HG02678 (cell line): ENCODE measurements around the gene SLC9A8.

Experiments
- ATAC-seq: cut with Tn5 transposase; IDR thresholded peaks from one replicate; pipeline ENCODE4 v1.9.1; 2021; ENCODE audit warnings: mild to moderate bottlenecking, moderate library complexity; ENCODE audit not compliant: unreplicated experiment

SLC9A8 gene

GRCh38 chr20:49786668-49787370, 25.8 kb upstream of the SLC9A8 start:
- ATAC-seq = no peak

GRCh38 chr20:49787371-49788357, 25.0 kb upstream of the SLC9A8 start:
- ATAC-seq = no peak

- ATAC-seq = no peak
These were observed 22.4 kb upstream of the SLC9A8 start for GRCh38 chr20:49790077-49790798.

GRCh38 chr20:49791165-49791564, 21.5 kb upstream of the SLC9A8 start:
- no peak for ATAC-seq

GRCh38 chr20:49792006-49792405, 20.6 kb upstream of the SLC9A8 start:
- ATAC-seq = no peak

- no peak for ATAC-seq
These were observed 20.0 kb upstream of the SLC9A8 start for GRCh38 chr20:49792611-49793010.

GRCh38 chr20:49794336-49795134, 18.1 kb upstream of the SLC9A8 start:
- no peak for ATAC-seq

- ATAC-seq = no peak
These were observed 17.5 kb upstream of the SLC9A8 start for GRCh38 chr20:49795135-49795424.

GRCh38 chr20:49796600-49797343, 15.9 kb upstream of the SLC9A8 start:
- ATAC-seq = no peak

GRCh38 chr20:49797344-49797615, 15.3 kb upstream of the SLC9A8 start:
- no peak for ATAC-seq

- ATAC-seq = no peak
These were observed 13.9 kb upstream of the SLC9A8 start for GRCh38 chr20:49798718-49799117.

GRCh38 chr20:49799698-49800097, 12.9 kb upstream of the SLC9A8 start:
- ATAC-seq = no peak

- no peak for ATAC-seq
These were observed 9.2 kb upstream of the SLC9A8 start for GRCh38 chr20:49803418-49803817.

- ATAC-seq = no peak
These were observed 8.3 kb upstream of the SLC9A8 start for GRCh38 chr20:49804364-49804763.

GRCh38 chr20:49805224-49805876, 7.3 kb upstream of the SLC9A8 start:
- ATAC-seq = peak; percentile 42

- no peak for ATAC-seq
These were observed 3.9 kb upstream of the SLC9A8 start for GRCh38 chr20:49808753-49809152.

- no peak for ATAC-seq
These were observed 2.7 kb upstream of the SLC9A8 start for GRCh38 chr20:49809803-49810359.

- ATAC-seq = no peak
These were observed 2.0 kb upstream of the SLC9A8 start for GRCh38 chr20:49810491-49811190.
